Caco-2 (cell line): Measurements from ENCODE around the gene TSC22D1. TPM values are rescaled to one million over a fixed set of nuclear protein-coding genes. Genes with fewer than 3 reads are reported as not detected.

Source experiments
- BruUV-seq: library from RNA; stranded (reverse); fragments of 400-500 nt; replicated peaks from 2 replicates; lab custom pipeline; 2021; lab: Mats Ljungman, UMichigan
- CTCF ChIA-PET: fragments of 300-600 bp; sonication (Branson Sonifier 250); formaldehyde crosslinking; loops from one replicate; lab custom pipeline; 2022; ENCODE audit warnings: antibody characterized with exemption; lab: Charles Lee
- POLR2A ChIA-PET: fragments of 300-600 bp; sonication (Branson Sonifier 250); formaldehyde crosslinking; loops from one replicate; lab custom pipeline; 2022; ENCODE audit warnings: antibody characterized with exemption; lab: Charles Lee
- DNase-seq, 2 experiments: peaks; one replicate each; pipeline versions ENCODE4 v3.0.0 to v3.0.0-alpha.2; 2020 to 2022
- H3K27me3 ChIP-seq: replicated peaks from 2 replicates; pipeline ENCODE4 v1.6.0; 2011; ENCODE audit warnings: low read length; ENCODE audit not compliant: control insufficient read depth, insufficient read depth
- H3K36me3 ChIP-seq: 2 replicates; pipeline ENCODE4 v1.5.1; 2011; ENCODE audit warnings: low read length; ENCODE audit not compliant: control insufficient read depth, insufficient read depth
- H3K4me1 ChIP-seq: fragments of 250-450 bp; sonication (Bioruptor Pico); 2 replicates; pipeline ENCODE4 v1.5.1; 2020; ENCODE audit warnings: mild to moderate bottlenecking
- H3K4me3 ChIP-seq: 2 replicates; pipeline ENCODE4 v1.5.1; 2011; ENCODE audit warnings: low read depth, mild to moderate bottlenecking, control low read depth, low read length
- H3K9me3 ChIP-seq: fragments of 250-450 bp; sonication (Bioruptor Pico); 2 replicates; pipeline ENCODE4 v1.5.1; 2020; ENCODE audit warnings: mild to moderate bottlenecking, moderate library complexity
- H3K27ac Mint-ChIP-seq: one replicate; pipeline ENCODE4 v1.8.0; 2022; ENCODE audit warnings: mixed read lengths; ENCODE audit not compliant: unreplicated experiment
- H3K27me3 Mint-ChIP-seq: one replicate; pipeline ENCODE4 v1.8.0; 2022; ENCODE audit warnings: mixed read lengths; ENCODE audit not compliant: insufficient read depth, unreplicated experiment
- H3K36me3 Mint-ChIP-seq: one replicate; pipeline ENCODE4 v1.8.0; 2022; ENCODE audit warnings: mild to moderate bottlenecking, mixed read lengths; ENCODE audit not compliant: insufficient read depth, unreplicated experiment
- H3K4me1 Mint-ChIP-seq: one replicate; pipeline ENCODE4 v1.8.0; 2022; ENCODE audit warnings: low read depth, mixed read lengths; ENCODE audit not compliant: unreplicated experiment
- H3K4me3 Mint-ChIP-seq: one replicate; pipeline ENCODE4 v1.8.0; 2022; ENCODE audit warnings: mild to moderate bottlenecking, moderate library complexity, mixed read lengths; ENCODE audit not compliant: unreplicated experiment
- H3K9me3 Mint-ChIP-seq: one replicate; pipeline ENCODE4 v1.8.0; 2022; ENCODE audit warnings: mixed read lengths; ENCODE audit not compliant: unreplicated experiment
- intact Hi-C: fragments of 100-400 bp; cut with micrococcal nuclease; formaldehyde crosslinking; loops from one replicate; pipeline ENCODE4 v1.10.0; 2022; ENCODE audit not compliant: unreplicated experiment
- total RNA-seq: library from RNA; stranded (reverse); gene quantifications from 2 replicates; pipeline ENCODE4 v1.2.3, GENCODE V29; 2022
- TF ChIP-seq, protein P1 (sequence below), 2 experiments: fragments of 200-600 bp in 1 of 2; IDR thresholded peaks; 1 replicate in 1 of 2; 2 replicates in 1 of 2; pipeline versions ENCODE4 v1.5.1 to v1.8.0; 2011 to 2022; ENCODE audit warnings: antibody characterized with exemption in 1 of 2, control low read depth in 1 of 2, inconsistent platforms in 1 of 2, low read depth in 1 of 2, low read length in 1 of 2, mild to moderate bottlenecking in 1 of 2, moderate library complexity in 1 of 2; ENCODE audit not compliant: insufficient read depth in 1 of 2, severe bottlenecking in 1 of 2, unreplicated experiment in 1 of 2

TSC22D1 gene
- total RNA-seq, 1 experiment from 2014 or later: 159 TPM

DNA sequence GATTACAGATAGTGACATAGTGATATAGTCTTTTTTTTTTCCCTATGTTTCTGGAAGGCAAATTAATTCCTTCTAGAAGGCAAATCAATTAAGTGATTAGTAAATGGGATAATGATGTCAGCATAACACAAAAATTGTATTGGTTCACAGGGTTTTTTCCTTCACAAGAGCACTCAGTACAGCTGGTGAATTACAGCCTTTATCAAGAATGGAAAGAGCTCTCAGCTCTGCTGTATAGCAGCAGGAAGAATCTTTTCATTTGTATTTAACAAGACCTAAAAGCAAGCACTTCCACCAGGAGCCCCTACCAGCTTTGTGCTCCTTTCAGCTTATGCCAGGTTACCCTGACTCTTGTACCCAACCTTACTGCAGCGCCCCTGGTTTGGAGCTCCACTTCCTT is 111.7 kb downstream of the TSC22D1 start:
- no peak overlapping the region for H3K27ac Mint-ChIP-seq
- ChIA-PET CTCF (no interaction called here), POLR2A (no interaction called here)
- BruUV-seq: no TSS peak
- H3K9me3 Mint-ChIP-seq: no peaks in the 10 kb centered on the region
- no peak overlapping the region for H3K4me3 ChIP-seq
- H3K9me3 ChIP-seq: no peaks in the 10 kb centered on the region; the same call in 1 of the 2 replicates
- H3K4me3 Mint-ChIP-seq: no peak overlapping the region
- no peaks in the 10 kb centered on the region for H3K27me3 Mint-ChIP-seq
- H3K36me3 ChIP-seq: peaks cover 3% of the 10 kb centered on the region; the same call in 1 of the 2 replicates
- no peaks in the 10 kb centered on the region for H3K4me1 Mint-ChIP-seq
- intact Hi-C loops: no loop called here
- no peaks in the 10 kb centered on the region for H3K36me3 Mint-ChIP-seq
- H3K4me1 ChIP-seq: no peaks in the 10 kb centered on the region
- no peak for DNase-seq
- no peaks in the 10 kb centered on the region for H3K27me3 ChIP-seq
- TF ChIP-seq, protein P1, sequence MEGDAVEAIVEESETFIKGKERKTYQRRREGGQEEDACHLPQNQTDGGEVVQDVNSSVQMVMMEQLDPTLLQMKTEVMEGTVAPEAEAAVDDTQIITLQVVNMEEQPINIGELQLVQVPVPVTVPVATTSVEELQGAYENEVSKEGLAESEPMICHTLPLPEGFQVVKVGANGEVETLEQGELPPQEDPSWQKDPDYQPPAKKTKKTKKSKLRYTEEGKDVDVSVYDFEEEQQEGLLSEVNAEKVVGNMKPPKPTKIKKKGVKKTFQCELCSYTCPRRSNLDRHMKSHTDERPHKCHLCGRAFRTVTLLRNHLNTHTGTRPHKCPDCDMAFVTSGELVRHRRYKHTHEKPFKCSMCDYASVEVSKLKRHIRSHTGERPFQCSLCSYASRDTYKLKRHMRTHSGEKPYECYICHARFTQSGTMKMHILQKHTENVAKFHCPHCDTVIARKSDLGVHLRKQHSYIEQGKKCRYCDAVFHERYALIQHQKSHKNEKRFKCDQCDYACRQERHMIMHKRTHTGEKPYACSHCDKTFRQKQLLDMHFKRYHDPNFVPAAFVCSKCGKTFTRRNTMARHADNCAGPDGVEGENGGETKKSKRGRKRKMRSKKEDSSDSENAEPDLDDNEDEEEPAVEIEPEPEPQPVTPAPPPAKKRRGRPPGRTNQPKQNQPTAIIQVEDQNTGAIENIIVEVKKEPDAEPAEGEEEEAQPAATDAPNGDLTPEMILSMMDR (IDR thresholded peaks at IDR 0.05; ENCODE audit: insufficient read depth in 1 of 2, low read depth in 1 of 2, low read length in 1 of 2, severe bottlenecking in 1 of 2, unreplicated experiment in 1 of 2): no peak

DNA sequence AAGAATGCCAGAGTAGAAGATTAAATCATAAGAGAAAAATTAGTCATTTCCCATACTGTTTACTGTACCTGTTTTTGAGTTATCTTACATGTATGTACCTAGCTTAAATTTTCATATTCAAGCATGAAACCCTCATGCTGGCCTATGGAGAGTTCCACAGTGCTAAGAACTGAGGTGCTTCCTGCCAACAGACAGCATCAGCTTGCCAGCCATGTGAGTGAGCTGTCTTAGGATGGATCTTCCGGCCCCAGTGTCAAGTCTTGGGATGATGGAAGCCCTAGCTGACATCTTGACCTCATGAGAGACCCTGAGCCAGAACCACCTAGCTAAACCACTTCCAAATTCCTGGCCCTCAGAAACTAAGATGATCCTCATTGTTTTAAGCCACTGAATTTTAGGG is 112.4 kb downstream of the TSC22D1 start:
- Histone ChIP-seq H3K4me3 (no peak overlapping the region), H3K27me3 (no peaks in the 10 kb centered on the region), H3K4me1 (no peaks in the 10 kb centered on the region), H3K36me3 (peaks cover 4% of the 10 kb centered on the region), H3K9me3 (no peaks in the 10 kb centered on the region; the same call in 1 of the 2 replicates)
- Mint-ChIP-seq H3K36me3 (no peaks in the 10 kb centered on the region), H3K4me1 (no peaks in the 10 kb centered on the region), H3K9me3 (no peaks in the 10 kb centered on the region), H3K27me3 (no peaks in the 10 kb centered on the region), H3K27ac (no peak overlapping the region), H3K4me3 (no peak overlapping the region)
- POLR2A ChIA-PET: interaction anchor here (0.5 kb wide), 1 partner anchor 28 kb away, joined by 5 read pairs; no protein-coding TSS in a partner anchor
- no TSS peak for BruUV-seq
- no peak for DNase-seq
- CTCF ChIA-PET: no interaction called here
- intact Hi-C loops: no loop called here
- TF ChIP-seq, protein P1 (IDR thresholded peaks at IDR 0.05; ENCODE audit: insufficient read depth in 1 of 2, low read depth in 1 of 2, low read length in 1 of 2, severe bottlenecking in 1 of 2, unreplicated experiment in 1 of 2): no peak

DNA sequence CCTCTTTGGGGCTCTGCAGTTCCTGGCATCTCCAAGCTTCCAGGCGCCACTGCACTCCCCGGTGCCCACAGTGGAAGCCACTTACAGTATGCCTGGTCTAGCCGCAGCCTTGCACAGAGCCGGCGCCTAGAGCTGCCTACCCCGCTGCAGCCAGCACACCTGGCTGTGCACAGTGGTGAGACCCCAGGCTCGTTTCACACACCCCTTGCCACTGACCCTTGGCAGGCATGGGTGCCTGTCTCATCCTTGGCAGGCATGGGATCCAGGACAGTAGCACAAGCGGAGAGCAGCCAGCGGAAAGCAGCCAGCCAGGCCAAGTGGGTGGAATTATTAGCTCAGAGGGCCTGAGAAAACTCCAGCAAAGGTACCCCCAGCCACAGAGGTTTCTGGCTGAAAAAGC is 116.5 kb downstream of the TSC22D1 start:
- Mint-ChIP-seq H3K36me3 (no peaks in the 10 kb centered on the region), H3K4me1 (no peaks in the 10 kb centered on the region), H3K9me3 (peaks cover 9% of the 10 kb centered on the region), H3K4me3 (no peak overlapping the region), H3K27me3 (no peaks in the 10 kb centered on the region), H3K27ac (no peak overlapping the region)
- CTCF ChIA-PET: no interaction called here
- no peaks in the 10 kb centered on the region for H3K27me3 ChIP-seq
- no peak for DNase-seq
- H3K4me3 ChIP-seq: no peak overlapping the region
- TF ChIP-seq, protein P1 (IDR thresholded peaks at IDR 0.05; ENCODE audit: insufficient read depth in 1 of 2, low read depth in 1 of 2, low read length in 1 of 2, severe bottlenecking in 1 of 2, unreplicated experiment in 1 of 2): no peak
- no peaks in the 10 kb centered on the region for H3K4me1 ChIP-seq
- BruUV-seq: no TSS peak
- POLR2A ChIA-PET: no interaction called here
- H3K9me3 ChIP-seq: no peaks in the 10 kb centered on the region; the same call in 1 of the 2 replicates
- intact Hi-C loops: no loop called here
- H3K36me3 ChIP-seq: peaks cover 4% of the 10 kb centered on the region
